Naive thymus-derived CD8-positive, alpha-beta T cell (primary cell): ENCODE results near the gene AFF3. TPM values are rescaled to one million over a fixed set of nuclear protein-coding genes. Genes with fewer than 3 reads are reported as not detected.

Experiments used
- ATAC-seq, 2 donors: fragments of 150-1000 bp; cut with Tn5 transposase in 1 of 2; sonication (Bioruptor Pico), chemical (Tn5 transposase) in 1 of 2; 1 replicate in 1 of 2; 2 replicates in 1 of 2; pipeline ENCODE4 v1.10.0; 2021; ENCODE audit warnings: mild to moderate bottlenecking in 2 of 2, moderate library complexity in 2 of 2
- POLR2A ChIA-PET: fragments of 350-600 bp; sonication (Branson Sonifier 250); formaldehyde crosslinking; loops from one replicate; lab custom pipeline; 2021; ENCODE audit warnings: antibody characterized with exemption; lab: Charles Lee
- DNase-seq, 10 donors: peaks; one replicate each; pipeline versions ENCODE4 v3.0.0 to v3.0.0-alpha.2; 2020 to 2022
- H3K27ac Mint-ChIP-seq, 10 donors: one replicate each; pipeline ENCODE4 v1.8.0; 2020 to 2022; ENCODE audit warnings: mild to moderate bottlenecking in 10 of 10, mixed read lengths in 10 of 10, moderate library complexity in 4 of 10, inconsistent platforms in 1 of 10
- H3K27me3 Mint-ChIP-seq, 5 donors: one replicate each; pipeline ENCODE4 v1.8.0; 2021 to 2022; ENCODE audit warnings: mixed read lengths in 5 of 5
- H3K36me3 Mint-ChIP-seq, 3 donors: one replicate each; pipeline ENCODE4 v1.8.0; 2020 to 2022; ENCODE audit warnings: mixed read lengths in 3 of 3, mild to moderate bottlenecking in 2 of 3, inconsistent platforms in 1 of 3
- H3K4me1 Mint-ChIP-seq, 4 donors: one replicate each; pipeline ENCODE4 v1.8.0; 2021 to 2022; ENCODE audit warnings: mixed read lengths in 4 of 4
- H3K4me3 Mint-ChIP-seq, 10 donors: one replicate each; pipeline ENCODE4 v1.8.0; 2020 to 2022; ENCODE audit warnings: mild to moderate bottlenecking in 10 of 10, mixed read lengths in 10 of 10, moderate library complexity in 6 of 10, inconsistent platforms in 1 of 10
- H3K9me3 Mint-ChIP-seq, 9 donors: one replicate each; pipeline ENCODE4 v1.8.0; 2020 to 2022; ENCODE audit warnings: mixed read lengths in 9 of 9, mild to moderate bottlenecking in 3 of 9, inconsistent platforms in 1 of 9, moderate library complexity in 1 of 9
- polyA plus RNA-seq, 3 donors: library from polyadenylated mRNA; unstranded; fragments of 300-500 nt; fragmentation: Illumina TruSeq; gene quantifications; one replicate each; pipeline ENCODE4 v1.2.3, GENCODE V29; 2021
- total RNA-seq, 8 experiments: library from RNA in 2 of 8; stranded (reverse) in 2 of 8; gene quantifications; one replicate each; pipeline ENCODE4 v1.2.3 and lab custom pipeline; 2021 to 2026

The AFF3 gene
- total and polyA plus RNA-seq, 5 experiments from 2014 or later: 0.50 to 11.9 (median 2.8) TPM

DNA sequence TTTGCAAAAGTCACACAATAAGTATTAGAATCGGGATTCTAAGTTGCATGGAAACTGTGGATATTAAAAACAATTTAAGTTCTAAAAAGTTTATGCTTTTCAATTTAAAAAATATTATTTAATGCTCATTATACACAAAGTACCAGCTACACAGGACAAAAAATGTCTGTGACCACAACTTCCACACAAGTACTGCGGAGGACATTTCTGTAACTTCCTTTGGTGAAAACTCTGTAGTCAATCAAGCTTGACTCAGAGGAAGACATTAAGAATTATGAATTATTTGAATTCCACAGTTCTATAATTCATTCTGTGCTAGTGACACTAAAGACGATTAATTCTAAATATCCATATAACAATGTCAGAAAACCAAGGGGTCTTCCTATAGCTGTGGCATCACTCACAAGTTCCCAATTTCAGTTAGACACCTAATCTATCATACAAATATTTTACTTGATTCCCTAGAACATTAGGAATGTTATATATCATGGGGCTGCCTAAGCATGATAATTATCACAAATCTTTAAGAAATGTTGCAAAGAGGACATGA is 120.5 kb downstream of the AFF3 start:
- no peaks in the 10 kb centered on the region for H3K36me3 Mint-ChIP-seq
- no peak for DNase-seq
- POLR2A ChIA-PET: no interaction called here
- no peak for ATAC-seq
- peaks cover 0 to 10% (median 0%) of the 10 kb centered on the region in 4 donors for H3K4me1 Mint-ChIP-seq
- no peak overlapping the region for H3K27ac Mint-ChIP-seq
- peaks cover 0 to 15% (median 10%) of the 10 kb centered on the region in 5 donors for H3K27me3 Mint-ChIP-seq
- H3K9me3 Mint-ChIP-seq: peaks cover 0 to 2% (median 0%) of the 10 kb centered on the region in 9 donors
- H3K4me3 Mint-ChIP-seq: no peak overlapping the region

GRCh38 chr2:100019499-100019898 is 122.9 kb downstream of the AFF3 start:
- no peak for ATAC-seq
- Mint-ChIP-seq H3K4me3 (no peak overlapping the region), H3K36me3 (no peaks in the 10 kb centered on the region), H3K27me3 (peaks cover 0 to 15% (median 8%) of the 10 kb centered on the region in 5 donors), H3K9me3 (no peaks in the 10 kb centered on the region), H3K4me1 (peaks cover 0 to 10% (median 0%) of the 10 kb centered on the region in 4 donors), H3K27ac (no peak overlapping the region)
- POLR2A ChIA-PET: no interaction called here
- no peak for DNase-seq

DNA sequence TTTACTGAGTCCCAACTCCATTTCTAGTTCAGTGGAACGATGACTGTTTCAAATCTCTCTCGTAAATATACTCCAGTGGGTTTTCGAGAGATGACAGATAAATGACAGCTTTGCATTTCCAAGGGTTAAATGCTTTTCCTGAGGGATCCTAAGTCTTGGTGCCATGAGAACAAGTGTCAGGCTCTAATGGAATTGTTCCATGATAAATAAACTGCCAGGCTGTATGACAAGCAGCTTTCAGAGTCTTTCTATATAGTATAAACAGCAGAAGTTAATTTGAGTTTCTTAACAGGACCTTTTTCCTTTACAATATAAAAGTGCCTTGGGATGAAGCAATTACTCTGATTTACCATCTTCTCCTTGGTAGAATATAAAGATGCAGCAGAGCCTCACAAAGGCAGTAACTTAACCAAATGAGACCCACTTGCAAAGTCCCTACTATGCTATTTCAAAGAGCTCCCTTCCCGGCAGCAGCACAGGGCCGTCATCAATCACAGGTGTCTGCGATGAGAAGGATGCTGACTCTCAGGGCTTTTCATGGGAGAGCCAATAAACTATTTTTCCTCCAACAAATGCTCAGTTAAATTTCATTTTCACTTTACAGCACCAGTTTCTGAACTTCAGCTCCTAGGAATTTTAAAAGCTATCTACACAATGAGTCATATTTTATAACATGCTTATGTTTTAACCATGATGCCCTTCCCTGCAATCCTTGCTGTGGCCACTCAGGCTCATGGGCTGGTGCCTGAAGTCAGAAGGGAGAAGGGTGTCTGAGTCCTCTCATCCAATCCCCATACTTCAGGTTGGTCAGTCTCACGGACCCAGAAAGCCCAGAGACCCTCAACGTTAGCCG is 123.8 kb downstream of the AFF3 start:
- no peaks in the 10 kb centered on the region for H3K36me3 Mint-ChIP-seq
- no peak for DNase-seq
- peaks cover 0 to 15% (median 8%) of the 10 kb centered on the region in 5 donors for H3K27me3 Mint-ChIP-seq
- POLR2A ChIA-PET: no interaction called here
- H3K9me3 Mint-ChIP-seq: no peaks in the 10 kb centered on the region
- H3K4me1 Mint-ChIP-seq: peaks cover 0 to 10% (median 0%) of the 10 kb centered on the region in 4 donors
- no peak for ATAC-seq
- no peak overlapping the region for H3K4me3 Mint-ChIP-seq
- H3K27ac Mint-ChIP-seq: no peak overlapping the region

- no peak overlapping the region for H3K4me3 Mint-ChIP-seq
- H3K27ac Mint-ChIP-seq: no peak overlapping the region
- POLR2A ChIA-PET: no interaction called here
- H3K9me3 Mint-ChIP-seq: no peaks in the 10 kb centered on the region
- no peaks in the 10 kb centered on the region for H3K36me3 Mint-ChIP-seq
- no peak for DNase-seq
- H3K27me3 Mint-ChIP-seq: peaks cover 0 to 15% (median 8%) of the 10 kb centered on the region in 5 donors
- H3K4me1 Mint-ChIP-seq: peaks cover 0 to 10% (median 0%) of the 10 kb centered on the region in 4 donors
- no peak for ATAC-seq
Observed at GRCh38 chr2:100017633-100018032, 124.8 kb downstream of the AFF3 start.

DNA sequence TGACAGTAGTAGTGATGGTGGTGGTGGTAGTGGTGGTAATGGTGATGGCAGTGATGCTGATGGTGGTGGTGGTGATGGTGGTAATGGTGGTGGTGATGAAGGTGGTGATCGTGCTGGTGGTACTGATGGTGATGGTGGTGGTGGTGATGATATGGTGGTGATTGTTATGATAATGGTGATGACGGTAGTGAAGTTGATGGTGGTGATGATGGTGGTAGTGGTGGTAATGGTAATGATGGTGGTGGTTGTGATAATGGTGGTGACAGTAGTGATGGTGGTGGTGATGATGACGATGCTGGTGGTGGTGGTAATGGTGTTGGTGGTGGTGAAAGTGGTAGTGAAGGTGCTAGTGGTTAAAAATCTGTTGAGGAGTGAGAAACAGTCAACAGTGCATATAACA is 125.6 kb downstream of the AFF3 start:
- Mint-ChIP-seq H3K4me1 (peaks cover 0 to 4% (median 0%) of the 10 kb centered on the region in 4 donors), H3K27ac (no peak overlapping the region), H3K27me3 (peaks cover 0 to 15% (median 8%) of the 10 kb centered on the region in 5 donors), H3K36me3 (no peaks in the 10 kb centered on the region), H3K9me3 (no peaks in the 10 kb centered on the region), H3K4me3 (no peak overlapping the region)
- DNase-seq (no peak), ATAC-seq (no peak)
- POLR2A ChIA-PET: no interaction called here

- Mint-ChIP-seq H3K4me3 (no peak overlapping the region), H3K27ac (no peak overlapping the region), H3K4me1 (no peaks in the 10 kb centered on the region), H3K27me3 (peaks cover 0 to 10% (median 6%) of the 10 kb centered on the region in 5 donors), H3K9me3 (no peaks in the 10 kb centered on the region), H3K36me3 (no peaks in the 10 kb centered on the region)
- ATAC-seq (no peak), DNase-seq (no peak)
- POLR2A ChIA-PET: no interaction called here
Observed at GRCh38 chr2:100015849-100016248, 126.5 kb downstream of the AFF3 start.

- H3K9me3 Mint-ChIP-seq: no peaks in the 10 kb centered on the region
- H3K36me3 Mint-ChIP-seq: no peaks in the 10 kb centered on the region
- H3K4me1 Mint-ChIP-seq: peaks cover 0 to 9% (median 0%) of the 10 kb centered on the region in 4 donors
- H3K27me3 Mint-ChIP-seq: no peaks in the 10 kb centered on the region
- H3K4me3 Mint-ChIP-seq: no peak overlapping the region
- ATAC-seq: no peak
- POLR2A ChIA-PET: no interaction called here
- no peak overlapping the region for H3K27ac Mint-ChIP-seq
- DNase-seq: no peak
Observed at GRCh38 chr2:100013892-100014677, 128.3 kb downstream of the AFF3 start.

GRCh38 chr2:100012561-100012960 is 129.8 kb downstream of the AFF3 start:
- no peaks in the 10 kb centered on the region for H3K27me3 Mint-ChIP-seq
- peaks cover 0 to 9% (median 0%) of the 10 kb centered on the region in 4 donors for H3K4me1 Mint-ChIP-seq
- no peaks in the 10 kb centered on the region for H3K36me3 Mint-ChIP-seq
- DNase-seq: no peak
- H3K4me3 Mint-ChIP-seq: no peak overlapping the region
- H3K27ac Mint-ChIP-seq: no peak overlapping the region
- no peaks in the 10 kb centered on the region for H3K9me3 Mint-ChIP-seq
- POLR2A ChIA-PET: no interaction called here
- no peak for ATAC-seq

DNA sequence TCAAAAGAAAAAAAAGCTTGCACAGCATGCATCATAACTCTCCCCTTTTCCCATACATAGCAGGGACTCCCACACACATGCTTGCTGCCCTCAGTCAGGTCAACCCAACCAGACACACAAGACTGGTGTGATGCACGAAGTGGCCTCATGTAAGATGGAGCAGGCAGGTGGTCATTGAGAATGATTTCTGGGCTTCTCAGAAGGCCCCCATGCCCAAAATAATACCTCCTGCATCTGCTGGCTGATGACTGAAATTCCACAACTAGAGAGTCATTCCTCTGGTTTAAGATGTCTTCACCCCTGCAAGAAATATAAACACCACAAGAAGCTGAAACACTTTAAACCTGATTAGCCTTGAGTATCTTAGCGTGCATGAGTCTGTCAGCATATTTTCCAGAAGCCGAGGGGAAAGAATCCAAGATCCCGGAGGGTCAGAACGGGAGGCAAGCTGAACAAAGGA is 131.1 kb downstream of the AFF3 start:
- H3K36me3 Mint-ChIP-seq: no peaks in the 10 kb centered on the region
- no peak for ATAC-seq
- POLR2A ChIA-PET: no interaction called here
- DNase-seq: no peak
- H3K27ac Mint-ChIP-seq: no peak overlapping the region
- no peaks in the 10 kb centered on the region for H3K9me3 Mint-ChIP-seq
- H3K4me1 Mint-ChIP-seq: peaks cover 0 to 9% (median 0%) of the 10 kb centered on the region in 4 donors
- no peak overlapping the region for H3K4me3 Mint-ChIP-seq
- H3K27me3 Mint-ChIP-seq: no peaks in the 10 kb centered on the region

GRCh38 chr2:100010606-100011005 is 131.8 kb downstream of the AFF3 start:
- Mint-ChIP-seq H3K27ac (peak overlapping the region in 1 of 10 donors; percentile 24), H3K9me3 (no peaks in the 10 kb centered on the region), H3K4me3 (no peak overlapping the region), H3K36me3 (no peaks in the 10 kb centered on the region), H3K27me3 (no peaks in the 10 kb centered on the region), H3K4me1 (peaks cover 0 to 9% (median 0%) of the 10 kb centered on the region in 4 donors)
- POLR2A ChIA-PET: no interaction called here
- DNase-seq (no peak), ATAC-seq (no peak)

GRCh38 chr2:100009743-100010142 is 132.6 kb downstream of the AFF3 start:
- Mint-ChIP-seq H3K9me3 (no peaks in the 10 kb centered on the region), H3K4me3 (no peak overlapping the region), H3K36me3 (no peaks in the 10 kb centered on the region), H3K27ac (no peak overlapping the region), H3K4me1 (peaks cover 0 to 9% (median 0%) of the 10 kb centered on the region in 4 donors), H3K27me3 (no peaks in the 10 kb centered on the region)
- POLR2A ChIA-PET: no interaction called here
- no peak for ATAC-seq
- DNase-seq: no peak

- H3K36me3 Mint-ChIP-seq: no peaks in the 10 kb centered on the region
- H3K9me3 Mint-ChIP-seq: no peaks in the 10 kb centered on the region
- DNase-seq (no peak), ATAC-seq (no peak)
- no peak overlapping the region for H3K27ac Mint-ChIP-seq
- POLR2A ChIA-PET: no interaction called here
- H3K27me3 Mint-ChIP-seq: no peaks in the 10 kb centered on the region
- H3K4me3 Mint-ChIP-seq: no peak overlapping the region
- peaks cover 0 to 9% (median 0%) of the 10 kb centered on the region in 4 donors for H3K4me1 Mint-ChIP-seq
Observed at GRCh38 chr2:100008956-100009355, 133.4 kb downstream of the AFF3 start.

DNA sequence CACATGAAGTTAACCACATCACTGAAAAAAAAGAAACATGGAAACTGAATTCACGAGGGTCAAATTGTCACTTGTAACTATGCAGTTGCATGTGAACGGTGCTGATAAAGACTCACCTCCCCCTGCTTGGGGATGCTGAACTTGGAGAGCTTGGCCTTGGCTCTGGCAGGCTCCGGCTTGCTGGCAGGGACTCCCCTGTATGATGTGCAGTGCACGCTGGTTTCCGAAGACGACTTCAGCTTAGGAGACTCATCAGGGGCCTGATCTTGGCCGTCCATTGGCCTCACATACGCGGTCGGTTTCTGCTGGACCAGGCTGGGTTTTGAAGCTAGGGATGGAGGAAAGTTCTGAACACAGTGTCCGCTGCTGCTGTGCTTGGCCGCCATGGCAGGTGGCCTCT is 135.9 kb downstream of the AFF3 start:
- no peaks in the 10 kb centered on the region for H3K36me3 Mint-ChIP-seq
- ATAC-seq: no peak
- POLR2A ChIA-PET: no interaction called here
- H3K9me3 Mint-ChIP-seq: no peaks in the 10 kb centered on the region
- H3K4me1 Mint-ChIP-seq: peaks cover 0 to 9% (median 0%) of the 10 kb centered on the region in 4 donors
- no peaks in the 10 kb centered on the region for H3K27me3 Mint-ChIP-seq
- no peak for DNase-seq
- H3K4me3 Mint-ChIP-seq: no peak overlapping the region
- no peak overlapping the region for H3K27ac Mint-ChIP-seq
